ENCODE results near the gene CNPY1.

CNPY1 gene

GRCh38 chr7:155543926-155544325 is 2.4 kb downstream of the CNPY1 start:
- TF ChIP-seq CTCF (IDR thresholded peaks at IDR 0.05) = no peak

- TF ChIP-seq CTCF (IDR thresholded peaks at IDR 0.05) = no peak
Observed at GRCh38 chr7:155543011-155543876, 3.1 kb downstream of the CNPY1 start.

GRCh38 chr7:155541986-155542675 is 4.2 kb downstream of the CNPY1 start:
- no peak for TF ChIP-seq CTCF (IDR thresholded peaks at IDR 0.05)

GRCh38 chr7:155540553-155540952 is 5.8 kb downstream of the CNPY1 start:
- no peak for TF ChIP-seq CTCF (IDR thresholded peaks at IDR 0.05)

- TF ChIP-seq CTCF (IDR thresholded peaks at IDR 0.05) = no peak
Observed at GRCh38 chr7:155538293-155538692, 8.1 kb downstream of the CNPY1 start.

- no peak for TF ChIP-seq CTCF (IDR thresholded peaks at IDR 0.05)
Observed at GRCh38 chr7:155536451-155536850, 9.9 kb downstream of the CNPY1 start.

- no peak for TF ChIP-seq CTCF (IDR thresholded peaks at IDR 0.05)
Observed at GRCh38 chr7:155534691-155535090, 11.7 kb downstream of the CNPY1 start.

Data from LNCAP (cell line).